Common myeloid progenitor, CD34-positive (primary cell): ENCODE measurements around the gene CLHC1.
"Not testable (repeated sequence)": the region's sequence is repeated elsewhere in the genome, so short reads cannot be mapped to it uniquely, and the experiment has no call there.

Source experiments
- CTCF ChIA-PET: fragments of 350-600 bp; sonication (Branson Sonifier 250); formaldehyde crosslinking; loops from one replicate; lab custom pipeline; 2021; ENCODE audit warnings: antibody characterized with exemption; lab: Charles Lee
- POLR2A ChIA-PET: fragments of 350-600 bp; sonication (Branson Sonifier 250); formaldehyde crosslinking; loops from one replicate; lab custom pipeline; 2021; ENCODE audit warnings: antibody characterized with exemption; lab: Charles Lee
- DNase-seq, 3 donors: peaks; one replicate each; pipeline versions ENCODE4 v3.0.0 to v3.0.0-alpha.2; 2013
- H3K27ac ChIP-seq, 2 experiments: 1 replicate in 1 of 2; 2 replicates in 1 of 2; pipeline ENCODE4 v1.7.0; 2013; ENCODE audit warnings: inconsistent platforms in 2 of 2, low read length in 2 of 2, mild to moderate bottlenecking in 2 of 2, low read depth in 1 of 2, moderate library complexity in 1 of 2; ENCODE audit not compliant: severe bottlenecking in 2 of 2, insufficient read depth in 1 of 2, poor library complexity in 1 of 2
- H3K27me3 ChIP-seq, 5 experiments: replicated peaks in 2 of 5; 1 replicate in 3 of 5; 2 replicates in 2 of 5; pipeline versions ENCODE4 v1.6.1 to v1.7.0; 2013; ENCODE audit warnings: low read length in 4 of 5, mild to moderate bottlenecking in 2 of 5, moderate library complexity in 2 of 5, inconsistent platforms in 1 of 5; ENCODE audit not compliant: insufficient read depth in 5 of 5, control insufficient read depth in 4 of 5
- H3K36me3 ChIP-seq, 4 experiments: 1 replicate in 2 of 4; 2 replicates in 2 of 4; pipeline versions ENCODE4 v1.6.1 to v1.7.0; 2013; ENCODE audit warnings: low read length in 3 of 4, control low read depth in 1 of 4, mild to moderate bottlenecking in 1 of 4; ENCODE audit not compliant: control insufficient read depth in 4 of 4, insufficient read depth in 4 of 4
- H3K4me1 ChIP-seq, 4 experiments: 1 replicate in 3 of 4; 2 replicates in 1 of 4; pipeline versions ENCODE4 v1.6.1 to v1.7.1; 2013; ENCODE audit warnings: low read length in 3 of 4, mild to moderate bottlenecking in 3 of 4, control low read depth in 1 of 4, inconsistent platforms in 1 of 4, moderate library complexity in 1 of 4; ENCODE audit not compliant: control insufficient read depth in 4 of 4, insufficient read depth in 4 of 4; ENCODE audit errors: control extremely low read depth in 1 of 4
- H3K4me3 ChIP-seq, 7 experiments: 1 replicate in 4 of 7; 2 replicates in 3 of 7; pipeline versions ENCODE4 v1.5.1 to v1.7.0; 2013; ENCODE audit warnings: mild to moderate bottlenecking in 7 of 7, low read length in 6 of 7, moderate library complexity in 6 of 7, inconsistent platforms in 2 of 7, low read depth in 2 of 7, control low read depth in 1 of 7; ENCODE audit not compliant: insufficient read depth in 4 of 7, control insufficient read depth in 1 of 7; ENCODE audit errors: extremely low read depth in 1 of 7
- H3K9me3 ChIP-seq, 5 experiments: 1 replicate in 4 of 5; 2 replicates in 1 of 5; pipeline versions ENCODE4 v1.6.1 to v1.7.1; 2013; ENCODE audit warnings: low read length in 4 of 5, mild to moderate bottlenecking in 2 of 5, inconsistent platforms in 1 of 5, low read depth in 1 of 5, moderate library complexity in 1 of 5; ENCODE audit not compliant: control insufficient read depth in 4 of 5, insufficient read depth in 2 of 5; ENCODE audit errors: control extremely low read depth in 1 of 5
- WGBS: methylation state at CpG from one replicate; pipeline ENCODE4 v1.1.5; 2013; ENCODE audit not compliant: insufficient coverage; 5-methylcytosine and 5-hydroxymethylcytosine counted together

CLHC1 gene

GRCh38 chr2:55148269-55148668, 83.8 kb downstream of the CLHC1 start:
- Histone ChIP-seq H3K4me3 (no peak overlapping the region), H3K4me1 (no peaks in the 10 kb centered on the region), H3K27me3 (no peaks in the 10 kb centered on the region), H3K9me3 (no peaks in the 10 kb centered on the region), H3K36me3 (no peaks in the 10 kb centered on the region), H3K27ac (no peak overlapping the region)
- DNase-seq: no peak
- CTCF ChIA-PET: no interaction called here
- WGBS: 90% methylated on average over 2 of the region's 2 CpGs
- POLR2A ChIA-PET: no interaction called here

DNA sequence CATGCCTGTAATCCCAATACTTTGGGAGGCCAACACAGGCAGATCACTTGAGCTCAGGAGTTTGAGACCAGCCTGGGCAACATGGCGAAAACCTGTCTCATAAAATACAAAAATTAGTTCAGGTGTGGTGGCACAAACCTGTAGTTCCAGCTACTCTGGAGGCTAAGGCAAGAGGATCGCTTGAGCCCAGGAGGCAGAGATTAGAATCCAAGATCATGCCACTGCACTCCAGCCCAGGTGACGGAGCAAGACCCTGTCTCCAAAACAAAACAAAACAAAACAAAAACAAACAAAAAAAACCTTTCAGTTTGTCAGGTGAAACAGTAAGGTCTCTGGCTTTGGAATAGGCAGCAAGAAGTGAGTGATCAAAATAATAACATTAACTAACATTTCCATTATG, 84.6 kb downstream of the CLHC1 start:
- H3K27me3 ChIP-seq: no peaks in the 10 kb centered on the region
- DNase-seq: no peak
- H3K36me3 ChIP-seq: no peaks in the 10 kb centered on the region
- ChIA-PET CTCF (interaction anchor here (1.2 kb wide), 1 partner anchor 10 kb away, joined by 3 read pairs; no protein-coding TSS in a partner anchor), POLR2A (no interaction called here)
- no peak overlapping the region for H3K27ac ChIP-seq
- WGBS: 88% methylated on average over 1 of the region's 3 CpGs
- H3K4me1 ChIP-seq: no peaks in the 10 kb centered on the region
- no peak overlapping the region for H3K4me3 ChIP-seq
- no peaks in the 10 kb centered on the region for H3K9me3 ChIP-seq

- Histone ChIP-seq H3K36me3 (no peaks in the 10 kb centered on the region), H3K27ac (no peak overlapping the region), H3K9me3 (no peaks in the 10 kb centered on the region), H3K4me1 (no peaks in the 10 kb centered on the region), H3K4me3 (no peak overlapping the region), H3K27me3 (no peaks in the 10 kb centered on the region)
- ChIA-PET CTCF (interaction anchor here (1.2 kb wide), 2 partner anchors 9 to 309 kb away, joined by 3 read pairs; no protein-coding TSS in a partner anchor), POLR2A (no interaction called here)
- no peak for DNase-seq
- WGBS: 100% methylated on average over 3 of the region's 5 CpGs
These were observed 85.1 kb downstream of the CLHC1 start for GRCh38 chr2:55147041-55147440.

- Histone ChIP-seq H3K4me3 (no peak overlapping the region), H3K27me3 (no peaks in the 10 kb centered on the region), H3K36me3 (no peaks in the 10 kb centered on the region), H3K27ac (no peak overlapping the region), H3K4me1 (peaks cover 0 to 4% (median 2%) of the 10 kb centered on the region in 4 experiments), H3K9me3 (no peaks in the 10 kb centered on the region)
- WGBS: 94% methylated on average over 2 of the region's 2 CpGs
- ChIA-PET POLR2A (no interaction called here), CTCF (interaction anchor here (1.2 kb wide), 2 partner anchors 8 to 308 kb away, joined by 3 read pairs; no protein-coding TSS in a partner anchor)
- no peak for DNase-seq
These were observed 85.8 kb downstream of the CLHC1 start for GRCh38 chr2:55146263-55146662.

DNA sequence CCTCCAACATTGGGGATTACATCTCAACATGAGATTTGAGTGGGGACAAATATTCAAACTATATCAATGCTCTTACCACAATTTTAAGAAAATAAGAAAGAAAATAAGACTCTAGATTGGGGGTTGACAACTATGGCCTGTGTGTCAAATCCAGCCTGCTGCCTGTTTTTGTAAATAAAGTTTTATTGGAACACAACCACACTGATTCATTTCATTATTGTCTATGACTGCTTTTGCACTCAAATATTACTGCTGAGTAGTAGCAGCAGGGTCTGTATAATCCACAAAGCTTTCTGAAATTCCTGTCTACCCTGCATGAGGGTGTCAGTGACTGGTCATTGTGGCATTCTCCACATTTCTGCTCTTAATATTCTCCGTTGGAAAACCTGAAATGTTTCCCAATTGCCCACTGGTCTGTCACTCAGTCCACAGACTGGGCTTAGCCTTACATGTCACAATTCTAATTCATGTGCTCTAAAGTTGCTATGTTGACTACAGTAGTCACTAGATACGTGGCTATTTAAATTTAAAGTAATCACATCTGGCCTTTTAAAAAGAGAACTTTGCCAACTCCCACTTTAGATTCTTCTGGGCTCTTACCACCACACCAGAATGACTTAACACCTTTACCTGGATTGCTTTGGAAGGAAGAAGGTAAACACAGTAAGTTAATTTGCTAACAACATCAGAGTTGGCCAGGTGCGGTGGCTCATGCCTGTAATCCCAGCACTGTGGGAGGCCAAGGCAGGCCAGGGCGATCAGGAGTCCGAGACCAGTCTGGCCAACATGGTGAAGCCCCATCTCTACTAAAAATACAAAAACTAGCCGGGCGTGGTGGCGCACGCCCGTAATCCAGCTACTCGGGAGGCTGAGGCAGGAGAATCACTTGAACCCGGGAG, 86.9 kb downstream of the CLHC1 start:
- WGBS: 94% methylated on average over 8 of the region's 12 CpGs
- no peak overlapping the region for H3K4me3 ChIP-seq
- no peaks in the 10 kb centered on the region for H3K27me3 ChIP-seq
- H3K27ac ChIP-seq: no peak overlapping the region
- ChIA-PET POLR2A (no interaction called here), CTCF (interaction anchor here (1.6 kb wide), 1 partner anchor 97 kb away, joined by 4 read pairs; no protein-coding TSS in a partner anchor)
- no peaks in the 10 kb centered on the region for H3K36me3 ChIP-seq
- H3K9me3 ChIP-seq: no peaks in the 10 kb centered on the region
- DNase-seq: no peak
- H3K4me1 ChIP-seq: peaks cover 2 to 14% (median 7%) of the 10 kb centered on the region in 4 experiments

DNA sequence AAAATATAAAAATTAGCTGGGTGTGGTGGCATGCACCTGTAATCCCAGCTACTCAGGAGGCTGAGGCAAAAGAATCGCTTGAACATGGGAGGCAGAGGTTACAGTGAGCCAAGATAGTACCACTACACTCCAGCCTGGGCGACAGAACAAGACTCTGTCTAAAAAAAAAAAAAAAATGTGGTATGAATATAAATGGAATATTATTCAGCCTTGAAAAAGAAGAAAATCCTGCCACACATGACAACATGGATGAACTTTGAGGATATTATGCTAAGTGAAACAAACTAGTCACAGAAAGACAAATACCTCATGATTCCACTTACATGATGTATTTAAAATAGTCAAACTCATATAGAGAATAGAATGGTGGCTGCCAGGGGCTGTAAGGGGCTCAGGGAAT, 88.4 kb downstream of the CLHC1 start:
- H3K27ac ChIP-seq, POLR2A ChIA-PET, H3K27me3 ChIP-seq, H3K4me3 ChIP-seq, H3K9me3 ChIP-seq, H3K36me3 ChIP-seq, DNase-seq: not testable (repeated sequence)
- CTCF ChIA-PET: interaction anchor here (1.6 kb wide), 1 partner anchor 95 kb away, joined by 4 read pairs; no protein-coding TSS in a partner anchor
- no CpG with 5 or more reads among the region's 2 CpGs for WGBS
- peaks cover 4 to 19% (median 7%) of the 10 kb centered on the region in 4 experiments for H3K4me1 ChIP-seq

DNA sequence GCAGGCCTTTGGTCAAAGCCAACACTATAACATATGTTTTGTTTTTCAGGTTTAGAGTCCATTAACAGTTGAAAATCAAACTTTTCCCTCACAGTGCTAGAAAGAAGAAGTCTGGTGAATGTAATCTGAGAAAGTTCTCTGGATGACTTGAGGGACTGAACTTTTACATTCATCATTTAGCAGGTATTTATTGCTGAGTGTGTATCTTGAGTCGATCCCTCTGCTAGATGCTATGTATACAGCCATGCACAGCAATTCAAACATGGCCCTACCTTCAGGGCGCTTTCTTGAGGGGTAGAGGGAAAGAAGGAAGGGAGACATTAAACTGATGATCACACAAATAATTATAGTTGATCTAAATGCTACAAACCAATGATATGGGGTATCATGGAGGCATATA, 89.6 kb downstream of the CLHC1 start:
- Histone ChIP-seq H3K9me3 (no peaks in the 10 kb centered on the region), H3K27ac (no peak overlapping the region), H3K27me3 (no peaks in the 10 kb centered on the region), H3K4me3 (no peak overlapping the region), H3K36me3 (no peaks in the 10 kb centered on the region), H3K4me1 (peaks cover 5 to 28% (median 12%) of the 10 kb centered on the region in 4 experiments)
- WGBS: no CpG with 5 or more reads among the region's 2 CpGs
- DNase-seq: no peak
- CTCF ChIA-PET: interaction anchor here (1.0 to 1.8 kb wide), 2 partner anchors 10 to 92 kb away, joined by 3 to 6 read pairs; partner anchors contain the start of gene RTN4
- POLR2A ChIA-PET: no interaction called here
